Left ventricle myocardium inferior (tissue), 1 donor: ENCODE measurements around the gene SPG21. TPM values are rescaled to one million over a fixed set of nuclear protein-coding genes. Genes with fewer than 3 reads are reported as not detected.

Experiments
- DNase-seq: peaks from one replicate; pipeline ENCODE4 v3.0.0-alpha.2; 2020
- H3K27ac ChIP-seq: fragments of 200-600 bp; replicated peaks from 2 replicates; pipeline ENCODE4 v1.8.0; 2021
- H3K27me3 ChIP-seq: fragments of 200-600 bp; 2 replicates; pipeline ENCODE4 v1.8.0; 2021; ENCODE audit warnings: low read depth
- H3K36me3 ChIP-seq: fragments of 200-600 bp; 2 replicates; pipeline ENCODE4 v1.8.0; 2021
- H3K4me1 ChIP-seq: fragments of 200-600 bp; 2 replicates; pipeline ENCODE4 v1.8.0; 2021
- H3K4me3 ChIP-seq: fragments of 200-600 bp; 2 replicates; pipeline ENCODE4 v1.8.0; 2021; ENCODE audit warnings: mild to moderate bottlenecking, moderate library complexity
- H3K9me3 ChIP-seq: fragments of 200-600 bp; replicated peaks from 2 replicates; pipeline ENCODE4 v1.8.0; 2021
- intact Hi-C: fragments of 100-400 bp; cut with micrococcal nuclease; formaldehyde crosslinking; loops from one replicate; pipeline ENCODE4 v1.11.0; 2022
- total RNA-seq: library from RNA; stranded (reverse); fragmentation: NEBNext Ultra II Directional; extraction: Animal tissue kit (Norgen Biotek cat#: 25700); gene quantifications from one replicate; pipeline ENCODE4 v1.2.1, GENCODE V29; 2021
- TF ChIP-seq, protein P1 (sequence below): fragments of 200-600 bp; IDR thresholded peaks from 2 replicates; pipeline ENCODE4 v1.8.0; 2021; ENCODE audit warnings: antibody characterized with exemption, mild to moderate bottlenecking, borderline replicate concordance
- donor health status: DM: no; HTN: yes; CAD: no; lungs with severe emphysema.

The SPG21 gene
- total RNA-seq, 1 donor from 2014 or later = 47.2 TPM

GRCh38 chr15:64950888-64951287, 38.8 kb downstream of the SPG21 start:
- no peak overlapping the region for H3K27ac ChIP-seq
- H3K9me3 ChIP-seq = no peaks in the 10 kb centered on the region
- intact Hi-C loops = no loop called here
- no peak overlapping the region for H3K4me3 ChIP-seq
- DNase-seq = no peak
- no peaks in the 10 kb centered on the region for H3K27me3 ChIP-seq
- TF ChIP-seq, protein P1, sequence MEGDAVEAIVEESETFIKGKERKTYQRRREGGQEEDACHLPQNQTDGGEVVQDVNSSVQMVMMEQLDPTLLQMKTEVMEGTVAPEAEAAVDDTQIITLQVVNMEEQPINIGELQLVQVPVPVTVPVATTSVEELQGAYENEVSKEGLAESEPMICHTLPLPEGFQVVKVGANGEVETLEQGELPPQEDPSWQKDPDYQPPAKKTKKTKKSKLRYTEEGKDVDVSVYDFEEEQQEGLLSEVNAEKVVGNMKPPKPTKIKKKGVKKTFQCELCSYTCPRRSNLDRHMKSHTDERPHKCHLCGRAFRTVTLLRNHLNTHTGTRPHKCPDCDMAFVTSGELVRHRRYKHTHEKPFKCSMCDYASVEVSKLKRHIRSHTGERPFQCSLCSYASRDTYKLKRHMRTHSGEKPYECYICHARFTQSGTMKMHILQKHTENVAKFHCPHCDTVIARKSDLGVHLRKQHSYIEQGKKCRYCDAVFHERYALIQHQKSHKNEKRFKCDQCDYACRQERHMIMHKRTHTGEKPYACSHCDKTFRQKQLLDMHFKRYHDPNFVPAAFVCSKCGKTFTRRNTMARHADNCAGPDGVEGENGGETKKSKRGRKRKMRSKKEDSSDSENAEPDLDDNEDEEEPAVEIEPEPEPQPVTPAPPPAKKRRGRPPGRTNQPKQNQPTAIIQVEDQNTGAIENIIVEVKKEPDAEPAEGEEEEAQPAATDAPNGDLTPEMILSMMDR = no peak
- H3K4me1 ChIP-seq = no peaks in the 10 kb centered on the region
- peaks cover 10% of the 10 kb centered on the region for H3K36me3 ChIP-seq

DNA sequence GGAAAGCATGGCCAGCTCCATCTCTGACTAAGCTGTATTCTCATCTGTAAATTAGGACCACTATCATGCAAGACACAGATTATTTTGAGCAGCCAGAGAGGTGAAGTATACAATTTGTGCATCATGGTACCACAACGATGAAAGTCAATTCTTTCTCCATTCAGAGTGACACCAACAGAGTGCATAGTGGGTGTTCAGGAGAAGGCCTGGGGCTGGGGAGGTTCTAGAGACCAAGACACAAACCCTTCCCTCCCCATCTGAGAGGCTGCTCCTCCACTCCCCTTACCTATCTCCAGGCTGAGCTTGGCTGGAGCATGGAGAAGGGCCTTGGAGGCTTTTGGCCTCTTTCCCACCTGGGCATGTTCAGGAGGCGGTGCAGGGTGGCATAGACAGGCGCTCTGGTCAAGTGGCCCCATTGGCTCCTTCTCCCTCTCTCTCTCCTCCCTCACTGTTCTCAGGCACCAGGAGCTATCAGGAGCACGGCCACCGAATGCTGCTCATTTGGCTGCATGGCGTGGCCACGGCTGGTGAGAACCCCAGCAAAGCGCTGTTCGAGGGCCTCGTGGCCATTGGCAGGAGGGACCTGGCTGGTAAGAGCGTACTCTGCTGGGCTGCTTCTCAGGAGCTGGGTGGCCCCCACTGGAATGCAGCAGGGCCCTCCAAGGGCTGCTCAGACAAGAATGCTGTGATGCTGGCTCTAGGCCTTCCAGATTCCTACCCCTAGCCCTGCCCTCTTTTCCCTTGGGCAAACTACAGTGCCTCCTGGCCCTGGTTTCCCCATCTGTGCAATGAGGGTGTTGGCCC, 40.1 kb downstream of the SPG21 start:
- Histone ChIP-seq H3K36me3 (no peaks in the 10 kb centered on the region), H3K27ac (no peak overlapping the region), H3K4me1 (no peaks in the 10 kb centered on the region), H3K27me3 (no peaks in the 10 kb centered on the region), H3K9me3 (no peaks in the 10 kb centered on the region), H3K4me3 (no peak overlapping the region)
- intact Hi-C loops = no loop called here
- DNase-seq = no peak
- TF ChIP-seq, protein P1 = no peak

DNA sequence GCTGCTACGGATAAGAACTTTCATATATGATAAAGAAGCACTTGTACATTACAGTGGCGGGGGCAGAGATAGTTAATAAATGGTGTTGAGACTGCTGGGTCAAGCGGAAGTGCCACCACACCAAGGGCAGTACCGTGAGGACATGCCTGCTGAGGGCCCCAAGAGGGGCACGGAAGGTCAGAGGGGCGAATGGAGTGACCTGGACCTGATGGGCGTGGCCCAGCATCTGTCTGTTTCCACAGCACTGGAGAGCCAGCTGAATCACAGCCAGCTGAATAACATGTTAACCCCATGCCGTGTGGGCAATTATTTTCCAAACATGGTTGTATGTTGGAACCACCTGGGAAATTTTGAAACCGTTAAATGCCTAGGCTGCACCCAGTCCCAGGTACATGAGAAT, 40.8 kb downstream of the SPG21 start:
- H3K4me1 ChIP-seq = no peaks in the 10 kb centered on the region
- H3K4me3 ChIP-seq = no peak overlapping the region
- TF ChIP-seq, protein P1 = no peak
- DNase-seq = no peak
- intact Hi-C loops = no loop called here
- H3K36me3 ChIP-seq = no peaks in the 10 kb centered on the region
- H3K27me3 ChIP-seq = no peaks in the 10 kb centered on the region
- no peaks in the 10 kb centered on the region for H3K9me3 ChIP-seq
- H3K27ac ChIP-seq = no peak overlapping the region

- TF ChIP-seq, protein P1 = no peak
Measured at GRCh38 chr15:64947211-64947610, 42.5 kb downstream of the SPG21 start.

GRCh38 chr15:64944961-64945360, 44.8 kb downstream of the SPG21 start:
- Histone ChIP-seq H3K4me3 (no peak overlapping the region), H3K27ac (no peak overlapping the region), H3K36me3 (no peaks in the 10 kb centered on the region), H3K27me3 (no peaks in the 10 kb centered on the region), H3K4me1 (no peaks in the 10 kb centered on the region), H3K9me3 (no peaks in the 10 kb centered on the region)
- intact Hi-C loops = no loop called here
- TF ChIP-seq, protein P1 = no peak
- DNase-seq = no peak

More at GRCh38 chr15:64947211-64947610, 42.5 kb downstream of the SPG21 start:
- Histone ChIP-seq H3K4me3 (no peak overlapping the region), H3K36me3 (no peaks in the 10 kb centered on the region), H3K27me3 (no peaks in the 10 kb centered on the region), H3K4me1 (no peaks in the 10 kb centered on the region), H3K9me3 (no peaks in the 10 kb centered on the region), H3K27ac (no peak overlapping the region)
- intact Hi-C loops = no loop called here
- DNase-seq = no peak
